Ovary (tissue), 9 donors: ENCODE measurements around the gene SIX1. TPM values are rescaled to one million over a fixed set of nuclear protein-coding genes. Genes with fewer than 3 reads are reported as not detected.

Experiments used
- DNase-seq, 5 donors: peaks; one replicate each; pipeline ENCODE4 v3.0.0-alpha.2; 2019 to 2020
- H3K27ac ChIP-seq, 2 donors: fragments of 200-600 bp; one replicate each; pipeline versions ENCODE4 v1.5.1 to v1.8.0; 2019 to 2022
- H3K27me3 ChIP-seq: fragments of 200-600 bp; one replicate; pipeline ENCODE4 v1.8.0; 2022
- H3K36me3 ChIP-seq: fragments of 200-600 bp; sonication (generic); one replicate; pipeline ENCODE4 v1.5.1; 2019
- H3K4me1 ChIP-seq: one replicate; pipeline ENCODE4 v1.8.1; 2013; ENCODE audit warnings: mild to moderate bottlenecking, moderate library complexity; ENCODE audit not compliant: insufficient read depth
- H3K4me3 ChIP-seq: fragments of 200-600 bp; sonication (generic); one replicate; pipeline ENCODE4 v1.5.1; 2017
- H3K9me3 ChIP-seq, 2 donors: fragments of 200-600 bp in 1 of 2; sonication (generic) in 1 of 2; one replicate each; pipeline versions ENCODE4 v1.5.1 to v1.8.1; 2013 to 2019; ENCODE audit warnings: mild to moderate bottlenecking in 1 of 2, moderate library complexity in 1 of 2
- CTCF ChIP-seq, 3 donors: fragments of 450-650 bp in 2 of 3; fragments of 200-600 bp in 1 of 3; IDR thresholded peaks; one replicate each; pipeline versions ENCODE4 v1.5.1 to v1.8.0; 2016 to 2022; ENCODE audit warnings: antibody characterized with exemption in 3 of 3, mild to moderate bottlenecking in 1 of 3
- EP300 ChIP-seq: sonication (generic); formaldehyde crosslinking; IDR thresholded peaks from one replicate; pipeline ENCODE4 v1.6.1; 2017; ENCODE audit warnings: antibody characterized with exemption
- POLR2A ChIP-seq: fragments of 450-650 bp; IDR thresholded peaks from one replicate; pipeline ENCODE4 v1.6.1; 2017; ENCODE audit warnings: antibody characterized with exemption, mild to moderate bottlenecking, moderate library complexity
- WGBS, 3 donors: extraction: QIAGEN DNeasy Blood & Tissue Kit in 1 of 3; methylation state at CpG; one replicate each; pipeline versions ENCODE4 v1.1.5 to v1.1.7; 2013 to 2017; 5-methylcytosine and 5-hydroxymethylcytosine counted together
- intact Hi-C, 4 donors: fragments of 100-400 bp; cut with DNase I; formaldehyde crosslinking; loops; one replicate each; pipeline versions ENCODE4 v1.11.0 to v1.15.1; 2022 to 2023
- polyA plus RNA-seq, 2 donors: library from polyadenylated mRNA; stranded (reverse); fragments of 200-250 nt in 1 of 2; fragments of 350-450 nt in 1 of 2; fragmentation: Illumina TruSeq in 1 of 2; extraction: RNeasy Lipid Tissue Mini Kit (QIAGEN cat#74804) in 1 of 2; gene quantifications; one replicate each; pipeline ENCODE4 v1.2.3, GENCODE V29; 2013 to 2014
- total RNA-seq, 7 donors: library from RNA; depleted of rRNA in 2 of 7; stranded (reverse); fragments of >200 nt in 2 of 7; fragmentation: NEBNext Ultra II Directional in 3 of 7; extraction: Animal tissue kit (Norgen Biotek cat#: 25700) in 3 of 7; gene quantifications; one replicate each; pipeline versions ENCODE4 v1.1.0 to v1.2.4, GENCODE V29; 2016 to 2023
- donor health status: DM: no; HTN: no; CAD: no; lungs with moderate emphysema.
- donor health status: DM: no; HTN: no; CAD: no.
- donor health status: Bipolar disorder and iron deficiency.
- donor health status: DM: yes; HTN: yes; CAD: no.
- donor health status: DM: no; HTN: no; CAD: no.
- donor health status: DM: yes; HTN: yes; CAD: no.

SIX1 gene
- total and polyA plus RNA-seq, 9 donors, result 0.06 to 0.92 (median 0.19) TPM; not detected in 1

- no peak for DNase-seq
- Histone ChIP-seq H3K9me3 (peaks cover 0 to 3% of the 10 kb centered on the region in 2 donors), H3K4me3 (no peak overlapping the region), H3K27ac (no peak overlapping the region), H3K36me3 (no peaks in the 10 kb centered on the region), H3K4me1 (no peaks in the 10 kb centered on the region), H3K27me3 (no peaks in the 10 kb centered on the region)
- TF ChIP-seq EP300, result no peak
- TF ChIP-seq CTCF (IDR thresholded peaks at IDR 0.05), result no peak
- TF ChIP-seq POLR2A, result no peak
- 70 to 78% (median 73%) methylated on average over 3 of the region's 3 CpGs for WGBS, 3 donors
- intact Hi-C loops, result no loop called here
Measured at GRCh38 chr14:60632257-60632656, 17.0 kb downstream of the SIX1 start.

- intact Hi-C loops, result no loop called here
- WGBS, 3 donors, result 71 to 80% (median 76%) methylated on average over 2 of the region's 2 CpGs
- Histone ChIP-seq H3K36me3 (no peaks in the 10 kb centered on the region), H3K4me3 (no peak overlapping the region), H3K27ac (no peak overlapping the region), H3K27me3 (no peaks in the 10 kb centered on the region), H3K4me1 (no peaks in the 10 kb centered on the region), H3K9me3 (no peaks in the 10 kb centered on the region)
- TF ChIP-seq POLR2A (no peak), EP300 (no peak), CTCF (IDR thresholded peaks at IDR 0.05) (no peak)
- no peak for DNase-seq
Measured at GRCh38 chr14:60631842-60632241, 17.4 kb downstream of the SIX1 start.

DNA sequence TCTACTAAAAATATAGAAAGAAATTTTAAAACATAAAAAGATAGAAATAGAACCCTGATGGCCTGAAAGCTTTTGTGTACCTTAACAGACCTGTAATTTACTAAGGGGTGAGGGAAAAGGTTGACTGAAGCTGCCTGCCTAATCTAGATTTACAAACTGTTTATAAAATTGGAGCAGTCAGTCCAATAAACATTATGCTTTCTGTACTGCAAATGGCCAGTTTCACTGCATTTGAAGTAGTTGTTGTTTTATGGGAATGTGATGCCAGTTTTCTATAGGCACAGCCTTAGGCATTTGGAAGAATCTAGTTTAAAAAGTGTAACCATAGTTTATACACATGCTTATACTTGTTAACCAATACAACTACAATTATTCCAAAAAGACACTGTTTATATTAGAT, 19.1 kb downstream of the SIX1 start:
- Histone ChIP-seq H3K9me3 (no peaks in the 10 kb centered on the region), H3K36me3 (no peaks in the 10 kb centered on the region), H3K27me3 (no peaks in the 10 kb centered on the region), H3K4me3 (no peak overlapping the region), H3K27ac (no peak overlapping the region), H3K4me1 (no peaks in the 10 kb centered on the region)
- DNase-seq, result no peak
- TF ChIP-seq CTCF (IDR thresholded peaks at IDR 0.05) (no peak), POLR2A (no peak), EP300 (no peak)
- intact Hi-C loops, result no loop called here

DNA sequence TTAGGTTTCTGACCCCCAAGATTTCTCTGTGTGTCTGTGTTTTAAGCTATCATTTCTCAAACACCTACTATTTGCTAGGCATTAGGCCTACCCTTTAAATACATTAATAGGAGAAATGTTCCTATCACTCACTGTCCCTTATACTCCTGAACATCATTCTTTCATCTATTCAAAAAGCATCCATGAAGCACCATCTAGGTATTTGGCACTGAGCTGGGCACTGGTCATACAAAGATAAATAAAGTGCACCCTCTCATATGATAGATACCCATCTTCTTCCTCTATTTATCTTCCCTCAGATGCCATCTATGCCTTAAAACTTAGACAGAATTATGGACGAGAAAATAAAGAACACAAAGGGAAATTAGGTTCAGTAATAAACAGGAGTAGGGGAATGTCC, 20.4 kb downstream of the SIX1 start:
- WGBS, 3 donors, result 63 to 83% (median 70%) methylated on average over 1 of the region's 1 CpG
- no peaks in the 10 kb centered on the region for H3K27me3 ChIP-seq
- intact Hi-C loops, result loop anchor here (5.0 to 10.0 kb wide), 6 partner anchors 386 to 626 kb away; no protein-coding TSS in a partner anchor
- H3K4me3 ChIP-seq, result no peak overlapping the region
- DNase-seq, result no peak
- TF ChIP-seq POLR2A, result no peak
- no peaks in the 10 kb centered on the region for H3K36me3 ChIP-seq
- H3K9me3 ChIP-seq, result no peaks in the 10 kb centered on the region
- no peak overlapping the region for H3K27ac ChIP-seq
- no peaks in the 10 kb centered on the region for H3K4me1 ChIP-seq

DNA sequence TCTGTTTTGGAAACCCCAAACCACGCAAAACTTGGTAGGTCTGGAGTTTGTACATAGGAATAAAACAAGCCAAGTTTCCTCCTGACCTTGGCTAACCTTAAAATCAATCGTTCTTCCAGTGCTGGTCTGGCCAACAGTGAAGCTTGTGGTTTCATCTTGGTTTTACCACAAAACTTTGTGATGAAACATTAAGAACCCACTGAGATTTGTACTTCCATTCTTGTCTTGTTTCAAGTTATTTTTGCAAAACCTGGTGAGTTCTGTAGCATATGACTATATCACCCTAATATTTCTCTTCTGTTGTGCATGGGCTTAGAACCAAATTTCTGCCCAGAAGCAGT, 26.4 kb downstream of the SIX1 start:
- WGBS, 3 donors, result 9 to 14% (median 11%) methylated on average over 2 of the region's 2 CpGs
- intact Hi-C loops, result loop anchor here in 3 of 4 donors (5.0 to 10.0 kb wide), 4 partner anchors 392 to 632 kb away; no protein-coding TSS in a partner anchor

More for the DNA sequence above, 26.4 kb downstream of the SIX1 start:
- Histone ChIP-seq H3K4me3 (no peak overlapping the region), H3K36me3 (no peaks in the 10 kb centered on the region), H3K4me1 (no peaks in the 10 kb centered on the region), H3K27ac (no peak overlapping the region), H3K27me3 (no peaks in the 10 kb centered on the region), H3K9me3 (no peaks in the 10 kb centered on the region)
- TF ChIP-seq POLR2A (no peak), CTCF (IDR thresholded peaks at IDR 0.05) (no peak), EP300 (no peak)
- DNase-seq, result no peak
